D721Med (cell line): ENCODE measurements around the gene CES2.
"Not testable (repeated sequence)": the region's sequence is repeated elsewhere in the genome, so short reads cannot be mapped to it uniquely, and the experiment has no call there.

Source experiments
- DNase-seq: peaks from one replicate; pipeline ENCODE4 v3.0.0; 2011; ENCODE audit warnings: low spot score; ENCODE audit not compliant: insufficient read length
- FAIRE-seq: peaks from 2 replicates; lab custom pipeline; 2011; peaks lifted over from hg19 to GRCh38; lab: Jason Lieb, UNC
- TF ChIP-seq, protein P1 (sequence below): IDR thresholded peaks from 2 replicates; pipeline ENCODE4 v1.5.1; 2012; ENCODE audit warnings: mild to moderate bottlenecking, control low read depth; ENCODE audit not compliant: insufficient read depth; ENCODE audit errors: missing control alignments

The CES2 gene

DNA sequence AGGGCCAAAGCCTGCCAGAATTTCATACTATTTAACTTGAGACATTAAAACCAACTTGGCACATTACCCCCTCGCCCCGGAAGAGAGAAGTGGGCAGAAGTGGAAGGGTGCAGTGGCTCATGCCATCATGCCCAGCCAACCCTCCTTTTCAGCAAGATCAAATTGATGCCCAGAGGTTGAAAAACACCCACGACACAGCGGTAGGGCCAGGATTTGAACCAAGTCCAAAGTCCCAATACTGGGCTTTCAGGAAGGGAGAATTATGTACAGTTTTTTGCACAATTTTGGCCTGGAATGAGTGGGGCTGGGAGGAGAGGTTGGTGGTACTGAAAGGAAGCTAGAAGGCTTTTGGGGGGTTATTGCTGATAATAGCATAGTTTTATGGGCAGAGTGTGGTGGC, 44.0 kb upstream of the CES2 start:
- DNase-seq (no peak), FAIRE-seq (no peak)
- TF ChIP-seq, protein P1, sequence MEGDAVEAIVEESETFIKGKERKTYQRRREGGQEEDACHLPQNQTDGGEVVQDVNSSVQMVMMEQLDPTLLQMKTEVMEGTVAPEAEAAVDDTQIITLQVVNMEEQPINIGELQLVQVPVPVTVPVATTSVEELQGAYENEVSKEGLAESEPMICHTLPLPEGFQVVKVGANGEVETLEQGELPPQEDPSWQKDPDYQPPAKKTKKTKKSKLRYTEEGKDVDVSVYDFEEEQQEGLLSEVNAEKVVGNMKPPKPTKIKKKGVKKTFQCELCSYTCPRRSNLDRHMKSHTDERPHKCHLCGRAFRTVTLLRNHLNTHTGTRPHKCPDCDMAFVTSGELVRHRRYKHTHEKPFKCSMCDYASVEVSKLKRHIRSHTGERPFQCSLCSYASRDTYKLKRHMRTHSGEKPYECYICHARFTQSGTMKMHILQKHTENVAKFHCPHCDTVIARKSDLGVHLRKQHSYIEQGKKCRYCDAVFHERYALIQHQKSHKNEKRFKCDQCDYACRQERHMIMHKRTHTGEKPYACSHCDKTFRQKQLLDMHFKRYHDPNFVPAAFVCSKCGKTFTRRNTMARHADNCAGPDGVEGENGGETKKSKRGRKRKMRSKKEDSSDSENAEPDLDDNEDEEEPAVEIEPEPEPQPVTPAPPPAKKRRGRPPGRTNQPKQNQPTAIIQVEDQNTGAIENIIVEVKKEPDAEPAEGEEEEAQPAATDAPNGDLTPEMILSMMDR: no peak

DNA sequence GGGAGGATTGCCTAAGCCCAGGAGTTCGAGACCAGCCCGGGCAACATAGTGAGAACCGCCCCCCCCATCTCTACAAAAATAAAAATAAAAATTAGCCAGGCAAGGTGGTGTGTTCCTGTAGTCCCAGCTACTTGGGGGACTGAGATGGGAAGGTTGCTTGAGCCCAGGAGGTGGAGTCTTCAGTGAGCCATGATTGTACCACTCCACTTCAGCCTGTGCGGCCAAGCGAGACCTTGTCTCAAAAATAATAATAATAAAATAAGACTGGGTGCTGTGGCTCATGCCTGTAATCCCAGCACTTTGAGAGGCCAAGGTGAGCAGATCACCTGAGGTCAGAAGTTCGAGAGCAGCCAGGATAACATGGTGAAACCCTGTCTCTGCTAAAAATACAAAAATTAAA, 43.5 kb upstream of the CES2 start:
- FAIRE-seq: no peak
- TF ChIP-seq, protein P1: no peak

DNA sequence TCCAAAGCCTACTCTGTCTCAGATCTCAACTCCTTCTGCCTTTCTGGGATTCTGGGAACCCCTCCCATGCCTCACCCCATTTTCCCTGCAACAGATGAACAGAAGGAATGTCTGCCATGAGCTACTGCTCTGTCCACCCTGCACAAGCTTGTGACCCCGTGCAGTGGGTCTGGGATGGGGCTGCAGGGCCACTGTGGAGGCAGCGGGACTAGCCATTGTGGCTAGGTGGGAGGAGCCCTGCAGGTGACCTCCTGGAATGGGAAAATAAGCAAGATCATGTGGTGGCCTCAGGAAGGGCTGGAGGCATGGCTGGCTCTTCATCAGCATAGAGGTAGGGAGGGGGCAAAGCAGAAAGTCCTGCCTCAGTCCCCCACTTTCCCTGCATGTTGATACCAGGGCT, 41.3 kb upstream of the CES2 start:
- FAIRE-seq (no peak), DNase-seq (no peak)
- TF ChIP-seq, protein P1: no peak

More for the DNA sequence above, 43.5 kb upstream of the CES2 start:
- no peak for DNase-seq

DNA sequence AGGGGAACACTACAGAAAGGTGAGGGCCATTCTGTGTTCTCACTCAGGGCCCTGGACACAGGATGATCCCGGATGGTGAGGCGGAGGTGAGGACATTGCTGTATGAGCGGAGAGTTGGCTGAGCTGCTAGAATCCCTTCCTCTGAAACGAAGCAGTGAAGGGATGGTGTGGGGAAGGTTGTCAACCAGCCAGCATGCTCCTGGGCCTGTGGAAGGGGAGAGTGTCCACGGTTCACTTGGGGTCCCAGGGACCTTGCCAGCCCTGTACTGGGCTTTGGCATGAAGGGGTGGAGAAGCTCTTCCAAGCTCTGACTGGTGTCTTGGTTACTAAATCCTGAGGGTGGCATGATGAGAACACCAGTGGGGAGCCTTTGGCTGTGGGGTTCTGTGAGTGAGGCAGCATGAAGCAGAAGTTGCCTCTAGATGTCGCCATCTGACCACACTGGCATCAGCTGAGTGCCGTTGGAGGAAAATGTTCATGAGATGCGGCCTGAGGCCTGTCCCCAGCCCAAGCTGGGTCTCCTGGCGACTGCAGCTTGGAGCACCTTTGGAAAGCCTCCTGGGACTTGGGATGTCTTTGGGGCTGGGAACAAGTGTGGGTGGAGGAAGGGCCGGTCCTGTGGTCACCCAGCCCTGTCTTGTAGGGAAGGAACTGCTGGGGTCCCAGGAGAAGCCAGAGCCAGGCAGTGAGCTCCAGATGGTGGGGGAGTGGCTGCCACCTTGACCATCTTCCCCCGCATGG, 40.2 kb upstream of the CES2 start:
- TF ChIP-seq, protein P1: peak; percentile 97
- FAIRE-seq (no peak), DNase-seq (no peak)

DNA sequence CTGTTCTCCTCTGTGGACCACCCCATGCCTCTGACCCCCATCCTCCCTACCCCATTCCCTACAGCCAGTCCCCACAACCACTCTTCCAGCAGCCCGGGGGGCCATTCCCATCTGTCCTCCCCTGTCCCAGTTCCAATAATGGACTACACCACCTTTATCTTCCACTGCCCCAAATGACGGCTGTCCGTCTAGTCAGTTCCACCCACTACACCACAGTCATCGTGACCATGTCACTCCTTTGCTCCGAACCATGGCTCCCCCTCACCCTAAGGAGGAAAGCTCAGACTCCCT, 39.7 kb upstream of the CES2 start:
- FAIRE-seq: no peak
- DNase-seq: no peak
- TF ChIP-seq, protein P1: no peak

DNA sequence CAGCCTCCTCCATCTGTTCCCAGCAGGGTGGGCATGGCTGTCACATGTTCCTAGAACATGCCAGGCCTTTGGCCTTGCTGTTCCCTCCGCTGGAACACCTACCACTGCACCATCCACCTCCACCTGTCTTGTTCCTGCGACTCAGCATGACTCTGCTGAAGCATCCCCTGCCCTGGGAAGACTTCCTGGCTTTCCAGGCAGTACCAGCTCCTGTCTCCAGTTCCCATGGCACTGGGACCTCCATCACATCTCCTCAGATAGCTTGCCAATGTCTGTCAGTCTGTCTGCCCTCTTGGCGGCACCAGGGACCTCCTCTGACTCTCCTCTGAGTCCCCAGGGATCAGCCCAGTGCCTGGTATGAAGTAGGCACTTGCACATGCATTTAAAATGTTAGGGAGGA, 39.3 kb upstream of the CES2 start:
- TF ChIP-seq, protein P1: no peak
- no peak for DNase-seq
- no peak for FAIRE-seq

DNA sequence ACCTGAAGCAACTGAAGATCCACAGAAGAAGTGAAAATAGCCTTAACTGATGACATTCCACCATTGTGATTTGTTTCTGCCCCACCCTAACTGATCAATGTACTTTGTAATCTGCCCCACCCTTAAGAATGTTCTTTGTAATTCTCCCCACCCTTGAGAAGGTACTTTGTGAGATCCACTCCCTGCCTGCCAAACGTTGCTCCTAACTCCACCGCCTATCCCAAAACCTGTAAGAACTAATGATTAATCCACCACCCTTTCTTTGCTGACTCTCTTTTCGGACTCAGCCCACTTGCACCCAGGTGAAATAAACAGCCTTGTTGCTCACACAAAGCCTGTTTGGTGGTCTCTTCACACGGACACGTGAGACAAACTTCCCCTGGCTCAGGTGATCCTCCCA, 38.6 kb upstream of the CES2 start:
- not testable (repeated sequence) for DNase-seq, FAIRE-seq
